GM21723 (cell line): Measurements from ENCODE around the gene TRIM71.
"Not testable (repeated sequence)": the region's sequence is repeated elsewhere in the genome, so short reads cannot be mapped to it uniquely, and the experiment has no call there.

ENCODE experiments used
- ATAC-seq: cut with Tn5 transposase; IDR thresholded peaks from one replicate; pipeline ENCODE4 v1.9.1; 2021; ENCODE audit warnings: mild to moderate bottlenecking, moderate library complexity; ENCODE audit not compliant: unreplicated experiment

The TRIM71 gene

GRCh38 chr3:32819551-32820348 lies 2.0 kb downstream of the TRIM71 start:
- no peak for ATAC-seq

GRCh38 chr3:32820430-32820829 lies 2.6 kb downstream of the TRIM71 start:
- no peak for ATAC-seq

GRCh38 chr3:32820971-32821685 lies 3.3 kb downstream of the TRIM71 start:
- no peak for ATAC-seq

- ATAC-seq, result no peak
Observed at GRCh38 chr3:32821686-32822296, 4.0 kb downstream of the TRIM71 start.

GRCh38 chr3:32822609-32823498 lies 5.1 kb downstream of the TRIM71 start:
- no peak for ATAC-seq

GRCh38 chr3:32823641-32824184 lies 5.9 kb downstream of the TRIM71 start:
- not testable (repeated sequence) for ATAC-seq

- no peak for ATAC-seq
Observed at GRCh38 chr3:32825601-32826375, 8.0 kb downstream of the TRIM71 start.

GRCh38 chr3:32831062-32831461 lies 13.3 kb downstream of the TRIM71 start:
- no peak for ATAC-seq

- no peak for ATAC-seq
Observed at GRCh38 chr3:32831791-32832190, 14.0 kb downstream of the TRIM71 start.

GRCh38 chr3:32832193-32832592 lies 14.4 kb downstream of the TRIM71 start:
- ATAC-seq, result no peak

- ATAC-seq, result no peak
Observed at GRCh38 chr3:32835049-32835371, 17.2 kb downstream of the TRIM71 start.

- ATAC-seq, result no peak
Observed at GRCh38 chr3:32835961-32836360, 18.2 kb downstream of the TRIM71 start.

GRCh38 chr3:32836601-32837000 lies 18.8 kb downstream of the TRIM71 start:
- ATAC-seq, result no peak

- ATAC-seq, result no peak
Observed at GRCh38 chr3:32837366-32837765, 19.6 kb downstream of the TRIM71 start.

- ATAC-seq, result no peak
Observed at GRCh38 chr3:32837789-32838188, 20.0 kb downstream of the TRIM71 start.

GRCh38 chr3:32839714-32840085 lies 21.9 kb downstream of the TRIM71 start:
- ATAC-seq, result no peak

- no peak for ATAC-seq
Observed at GRCh38 chr3:32840086-32840841, 22.5 kb downstream of the TRIM71 start.

GRCh38 chr3:32841341-32841740 lies 23.5 kb downstream of the TRIM71 start:
- ATAC-seq, result no peak

GRCh38 chr3:32841867-32842470 lies 24.2 kb downstream of the TRIM71 start:
- ATAC-seq, result no peak
